Keratinocyte (primary cell): ENCODE data around the gene SYNDIG1.

ENCODE experiments used
- CTCF ChIP-seq, 3 experiments: IDR thresholded peaks in 1 of 3; conservative IDR thresholded peaks in 1 of 3; optimal IDR thresholded peaks in 1 of 3; 2 replicates in 2 of 3; 3 replicates in 1 of 3; pipeline versions ENCODE3 to v1.5.1; 2011; ENCODE audit warnings: low read length in 3 of 3, mild to moderate bottlenecking in 3 of 3, moderate library complexity in 2 of 3, control low read depth in 1 of 3, inconsistent platforms in 1 of 3; ENCODE audit not compliant: insufficient read depth in 2 of 3; ENCODE audit errors: extremely low read depth in 1 of 3
- EZH2 ChIP-seq: IDR thresholded peaks from one replicate; pipeline ENCODE4 v1.6.1; 2012; ENCODE audit warnings: inconsistent platforms, mild to moderate bottlenecking, low read length, moderate library complexity

GRCh38 chr20:24598346-24598745 lies 128.9 kb downstream of the SYNDIG1 start:
- no peak for TF ChIP-seq CTCF (optimal IDR thresholded peaks at IDR 0.05 in 1 of 3, IDR thresholded peaks at IDR 0.05 in 1 of 3, conservative IDR thresholded peaks at IDR 0.05 in 1 of 3; ENCODE audit: extremely low read depth in 1 of 3, insufficient read depth in 2 of 3, low read length in 3 of 3)
- TF ChIP-seq EZH2, result no peak
